Lung (tissue), 12 donors: ENCODE data around the gene HOXC5. TPM values are rescaled to one million over a fixed set of nuclear protein-coding genes. Genes with fewer than 3 reads are reported as not detected.

Experiments
- ATAC-seq: fragments of 200-7000 bp; cut with Tn5 transposase; one replicate; pipeline ENCODE4 v1.9.1; 2020; ENCODE audit warnings: moderate number of reproducible peaks; ENCODE audit not compliant: insufficient read depth, low FRiP score
- DNase-seq, 3 donors: peaks; one replicate each; pipeline ENCODE4 v3.0.0-alpha.2; 2013 to 2017
- H3K27ac ChIP-seq, 2 donors: one replicate each; pipeline ENCODE4 v1.5.1; 2013; ENCODE audit warnings: mild to moderate bottlenecking in 2 of 2, moderate library complexity in 2 of 2, control low read depth in 1 of 2, inconsistent platforms in 1 of 2, low read depth in 1 of 2, low read length in 1 of 2
- H3K27me3 ChIP-seq, 3 donors: one replicate each; pipeline ENCODE4 v1.5.1; 2013; ENCODE audit warnings: low read length in 2 of 3; ENCODE audit not compliant: control insufficient read depth in 3 of 3, insufficient read depth in 3 of 3
- H3K36me3 ChIP-seq, 4 donors: one replicate each; pipeline ENCODE4 v1.5.1; 2013; ENCODE audit warnings: low read length in 4 of 4, mild to moderate bottlenecking in 1 of 4, moderate library complexity in 1 of 4; ENCODE audit not compliant: control insufficient read depth in 4 of 4, insufficient read depth in 4 of 4
- H3K4me1 ChIP-seq, 5 donors: one replicate each; pipeline ENCODE4 v1.5.1; 2013; ENCODE audit warnings: low read length in 5 of 5, mild to moderate bottlenecking in 2 of 5, moderate library complexity in 1 of 5; ENCODE audit not compliant: control insufficient read depth in 5 of 5, insufficient read depth in 5 of 5
- H3K4me3 ChIP-seq: one replicate; pipeline ENCODE4 v1.5.1; 2013; ENCODE audit warnings: mild to moderate bottlenecking, control low read depth, moderate library complexity
- H3K9ac ChIP-seq, 2 donors: one replicate each; pipeline ENCODE4 v1.5.1; 2013; ENCODE audit warnings: low read length in 2 of 2, control low read depth in 1 of 2; ENCODE audit not compliant: insufficient read depth in 1 of 2
- H3K9me3 ChIP-seq, 4 donors: one replicate each; pipeline ENCODE4 v1.5.1; 2013; ENCODE audit warnings: low read length in 3 of 4, mild to moderate bottlenecking in 1 of 4, moderate library complexity in 1 of 4; ENCODE audit not compliant: control insufficient read depth in 4 of 4, insufficient read depth in 3 of 4
- WGBS, 2 donors: extraction: QIAGEN DNeasy Blood & Tissue Kit; methylation state at CpG; one replicate each; pipeline ENCODE4 v1.1.7; 2013; 5-methylcytosine and 5-hydroxymethylcytosine counted together
- polyA plus RNA-seq, 2 donors: library from polyadenylated mRNA; stranded (reverse); fragments of 200-250 nt; gene quantifications; one replicate each; pipeline ENCODE4 v1.2.1, GENCODE V29; 2013
- total RNA-seq, 2 donors: library from RNA; depleted of rRNA in 1 of 2; stranded (reverse); fragments of >200 nt in 1 of 2; gene quantifications; one replicate each; pipeline ENCODE4 v1.2.1, GENCODE V29; 2014 to 2021
- TF ChIP-seq, protein P1 (sequence below): IDR thresholded peaks from 2 replicates; pipeline ENCODE4 v1.5.1; 2012; ENCODE audit warnings: mild to moderate bottlenecking; ENCODE audit errors: control extremely low read depth, extremely low read depth
- donor health status: control.
- donor health status: control.
- donor health status: Bipolar disorder and iron deficiency.
- donor health status: healthy.
- donor health status: DM: yes; HTN: yes; CAD: no.

HOXC5 gene
- total and polyA plus RNA-seq, 4 donors = 0.08 to 0.26 (median 0.17) TPM

- TF ChIP-seq, protein P1, sequence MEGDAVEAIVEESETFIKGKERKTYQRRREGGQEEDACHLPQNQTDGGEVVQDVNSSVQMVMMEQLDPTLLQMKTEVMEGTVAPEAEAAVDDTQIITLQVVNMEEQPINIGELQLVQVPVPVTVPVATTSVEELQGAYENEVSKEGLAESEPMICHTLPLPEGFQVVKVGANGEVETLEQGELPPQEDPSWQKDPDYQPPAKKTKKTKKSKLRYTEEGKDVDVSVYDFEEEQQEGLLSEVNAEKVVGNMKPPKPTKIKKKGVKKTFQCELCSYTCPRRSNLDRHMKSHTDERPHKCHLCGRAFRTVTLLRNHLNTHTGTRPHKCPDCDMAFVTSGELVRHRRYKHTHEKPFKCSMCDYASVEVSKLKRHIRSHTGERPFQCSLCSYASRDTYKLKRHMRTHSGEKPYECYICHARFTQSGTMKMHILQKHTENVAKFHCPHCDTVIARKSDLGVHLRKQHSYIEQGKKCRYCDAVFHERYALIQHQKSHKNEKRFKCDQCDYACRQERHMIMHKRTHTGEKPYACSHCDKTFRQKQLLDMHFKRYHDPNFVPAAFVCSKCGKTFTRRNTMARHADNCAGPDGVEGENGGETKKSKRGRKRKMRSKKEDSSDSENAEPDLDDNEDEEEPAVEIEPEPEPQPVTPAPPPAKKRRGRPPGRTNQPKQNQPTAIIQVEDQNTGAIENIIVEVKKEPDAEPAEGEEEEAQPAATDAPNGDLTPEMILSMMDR = peak; percentile 13
- Histone ChIP-seq H3K9ac (no peak overlapping the region), H3K4me3 (no peak overlapping the region), H3K4me1 (peaks cover 0 to 15% (median 11%) of the 10 kb centered on the region in 5 donors), H3K27ac (no peak overlapping the region), H3K36me3 (no peaks in the 10 kb centered on the region), H3K9me3 (peaks cover 0 to 15% (median 0%) of the 10 kb centered on the region in 4 donors), H3K27me3 (peaks cover 24 to 98% (median 91%) of the 10 kb centered on the region in 3 donors)
- DNase-seq (peak in 2 of 3 donors; percentile 63 to 67), ATAC-seq (no peak)
- WGBS, 2 donors = 4 to 5% methylated on average over 28 of the region's 28 CpGs
These were observed 43.4 kb upstream of the HOXC5 start for GRCh38 chr12:53989227-53990113.

GRCh38 chr12:53990311-53991076 is 42.4 kb upstream of the HOXC5 start:
- TF ChIP-seq, protein P1 = no peak
- no peak overlapping the region for H3K9ac ChIP-seq
- 8 to 11% methylated on average over 26 to 27 of the region's 27 CpGs for WGBS, 2 donors
- H3K9me3 ChIP-seq = peaks cover 0 to 12% (median 0%) of the 10 kb centered on the region in 4 donors
- no peak for ATAC-seq
- no peak for DNase-seq
- peaks cover 20 to 100% (median 92%) of the 10 kb centered on the region in 3 donors for H3K27me3 ChIP-seq
- H3K27ac ChIP-seq = no peak overlapping the region
- peaks cover 0 to 18% (median 4%) of the 10 kb centered on the region in 5 donors for H3K4me1 ChIP-seq
- H3K36me3 ChIP-seq = no peaks in the 10 kb centered on the region
- no peak overlapping the region for H3K4me3 ChIP-seq

DNA sequence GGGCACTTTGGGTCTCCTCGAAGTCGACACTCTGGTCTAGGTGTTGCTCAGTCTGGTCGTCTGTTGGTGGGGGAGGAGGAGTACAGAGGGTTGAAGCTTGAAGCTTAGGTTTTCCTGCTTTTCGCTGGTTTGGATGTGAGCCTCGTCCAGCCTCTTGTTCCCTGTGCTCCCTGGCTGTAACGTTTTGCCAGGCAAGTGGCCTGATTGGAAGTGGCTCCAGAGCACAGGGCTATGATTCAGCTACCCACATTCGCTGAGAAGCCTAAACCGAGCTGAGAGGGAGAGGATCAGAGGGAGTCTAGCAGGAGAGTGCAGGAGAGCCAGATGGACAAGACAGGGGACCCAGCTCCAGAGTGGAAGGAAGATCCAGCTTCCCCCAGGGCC is 41.8 kb upstream of the HOXC5 start:
- Histone ChIP-seq H3K27me3 (peaks cover 14 to 100% (median 91%) of the 10 kb centered on the region in 3 donors), H3K4me1 (peaks cover 0 to 16% (median 0%) of the 10 kb centered on the region in 5 donors), H3K9me3 (peaks cover 0 to 10% (median 0%) of the 10 kb centered on the region in 4 donors), H3K36me3 (no peaks in the 10 kb centered on the region), H3K4me3 (no peak overlapping the region), H3K27ac (no peak overlapping the region), H3K9ac (no peak overlapping the region)
- DNase-seq (no peak), ATAC-seq (no peak)
- TF ChIP-seq, protein P1 = no peak
- WGBS, 2 donors = 1 to 6% methylated on average over 8 of the region's 8 CpGs
